AML-193 (cell line): ENCODE data around the gene BNIP1.

ENCODE experiments used
- DNase-seq, 2 experiments: peaks; one replicate each; lab custom pipeline; 2025; lab: John Stamatoyannopoulos, UW

BNIP1 gene

GRCh38 chr5:173165177-173166016 lies 21.1 kb downstream of the BNIP1 start:
- DNase-seq, result no peak

- DNase-seq, result no peak
These were observed 27.8 kb downstream of the BNIP1 start for GRCh38 chr5:173172166-173172565.

- no peak for DNase-seq
These were observed 31.2 kb downstream of the BNIP1 start for GRCh38 chr5:173175523-173175922.

- no peak for DNase-seq
These were observed 34.1 kb downstream of the BNIP1 start for GRCh38 chr5:173178369-173178910.

- DNase-seq, result no peak
These were observed 36.0 kb downstream of the BNIP1 start for GRCh38 chr5:173180331-173180730.

GRCh38 chr5:173187054-173187743 lies 42.9 kb downstream of the BNIP1 start:
- DNase-seq, result peak in 1 of 2 experiments; percentile 20

- no peak for DNase-seq
These were observed 43.9 kb downstream of the BNIP1 start for GRCh38 chr5:173188280-173188679.

GRCh38 chr5:173191015-173191414 lies 46.7 kb downstream of the BNIP1 start:
- DNase-seq, result no peak

GRCh38 chr5:173191561-173191960 lies 47.2 kb downstream of the BNIP1 start:
- DNase-seq, result no peak

- DNase-seq, result no peak
These were observed 48.2 kb downstream of the BNIP1 start for GRCh38 chr5:173192561-173192960.

GRCh38 chr5:173196133-173196952 lies 52.0 kb downstream of the BNIP1 start:
- no peak for DNase-seq

GRCh38 chr5:173197375-173197891 lies 53.1 kb downstream of the BNIP1 start:
- DNase-seq, result no peak

- no peak for DNase-seq
These were observed 53.7 kb downstream of the BNIP1 start for GRCh38 chr5:173198049-173198448.

- no peak for DNase-seq
These were observed 56.0 kb downstream of the BNIP1 start for GRCh38 chr5:173200356-173200755.

- no peak for DNase-seq
These were observed 57.4 kb downstream of the BNIP1 start for GRCh38 chr5:173201636-173202265.

GRCh38 chr5:173202266-173202875 lies 58.0 kb downstream of the BNIP1 start:
- DNase-seq, result no peak

- DNase-seq, result peak; percentile 41 to 44
These were observed 60.1 kb downstream of the BNIP1 start for GRCh38 chr5:173204185-173204979.

- no peak for DNase-seq
These were observed 61.6 kb downstream of the BNIP1 start for GRCh38 chr5:173205916-173206315.

GRCh38 chr5:173208296-173208695 lies 64.0 kb downstream of the BNIP1 start:
- no peak for DNase-seq

- DNase-seq, result no peak
These were observed 66.5 kb downstream of the BNIP1 start for GRCh38 chr5:173210877-173211276.
